ENCODE measurements around the gene TNFRSF25.
"Not testable (repeated sequence)": the region's sequence is repeated elsewhere in the genome, so short reads cannot be mapped to it uniquely, and the experiment has no call there.

Gene TNFRSF25

GRCh38 chr1:6429660-6430411 is 36.1 kb downstream of the TNFRSF25 start:
- DNase-seq = not testable (repeated sequence)

GRCh38 chr1:6428453-6428852 is 37.5 kb downstream of the TNFRSF25 start:
- DNase-seq = not testable (repeated sequence)

GRCh38 chr1:6427441-6428390 is 38.3 kb downstream of the TNFRSF25 start:
- DNase-seq = no peak

- DNase-seq = no peak
Observed at GRCh38 chr1:6426972-6427350, 39.0 kb downstream of the TNFRSF25 start.

GRCh38 chr1:6426277-6426971 is 39.5 kb downstream of the TNFRSF25 start:
- no peak for DNase-seq

- DNase-seq = no peak
Observed at GRCh38 chr1:6425658-6426057, 40.3 kb downstream of the TNFRSF25 start.

GRCh38 chr1:6424619-6425593 is 41.1 kb downstream of the TNFRSF25 start, which contains the start of gene ESPN:
Gene ESPN, plus strand, starts transcription at chr1:6424776. Its CDS starts 180 bp downstream, at chr1:6424956.
- DNase-seq = no peak

GRCh38 chr1:6424000-6424565 is 41.9 kb downstream of the TNFRSF25 start:
- DNase-seq = no peak

- peak; percentile 10 for DNase-seq
Observed at GRCh38 chr1:6423321-6423999, 42.5 kb downstream of the TNFRSF25 start.

- DNase-seq = no peak
Observed at GRCh38 chr1:6421266-6421665, 44.7 kb downstream of the TNFRSF25 start.

GRCh38 chr1:6420454-6421042 is 45.4 kb downstream of the TNFRSF25 start:
- DNase-seq = no peak

- DNase-seq = no peak
Observed at GRCh38 chr1:6419804-6420453, 46.0 kb downstream of the TNFRSF25 start, which contains the start of gene HES2. Gene HES2, minus strand, starts transcription at chr1:6419919. Its CDS starts 99 bp downstream, at chr1:6419820.

- DNase-seq = no peak
Observed at GRCh38 chr1:6419397-6419803, 46.6 kb downstream of the TNFRSF25 start.

GRCh38 chr1:6418668-6419396 is 47.1 kb downstream of the TNFRSF25 start:
- DNase-seq = no peak

- DNase-seq = no peak
Observed at GRCh38 chr1:6417961-6418667, 47.9 kb downstream of the TNFRSF25 start.

GRCh38 chr1:6416906-6417305 is 49.1 kb downstream of the TNFRSF25 start:
- no peak for DNase-seq

- no peak for DNase-seq
Observed at GRCh38 chr1:6416295-6416656, 49.7 kb downstream of the TNFRSF25 start.

GRCh38 chr1:6414881-6415626 is 50.9 kb downstream of the TNFRSF25 start:
- no peak for DNase-seq

Data from fibroblast of skin of right quadriceps (primary cell).